HepG2 (cell line): ENCODE measurements around the gene C2CD2. TPM values are rescaled to one million over a fixed set of nuclear protein-coding genes. Genes with fewer than 3 reads are reported as not detected.

Source experiments
- ATAC-seq: fragments of 200-7000 bp; cut with Tn5 transposase; 3 replicates; pipeline ENCODE4 v1.9.1; 2020; ENCODE audit warnings: mild to moderate bottlenecking, moderate library complexity
- BruUV-seq: library from RNA; stranded (reverse); fragments of 400-500 nt; replicated peaks from 2 replicates; lab custom pipeline; 2021; lab: Mats Ljungman, UMichigan
- CTCF ChIA-PET: fragments of 300-600 bp; formaldehyde crosslinking; extraction: SDS; loops from one replicate; lab custom pipeline; 2021; ENCODE audit warnings: low total read pairs, inconsistent platforms, low intra/inter-chr PET ratio; lab: Yijun Ruan, JAX
- POLR2A ChIA-PET: fragments of 350-600 bp; sonication (Branson Sonifier 250); formaldehyde crosslinking; loops from one replicate; lab custom pipeline; 2020; ENCODE audit warnings: antibody characterized with exemption, inconsistent platforms; lab: Yijun Ruan, JAX
- DNase-seq: peaks from one replicate; pipeline ENCODE4 v3.0.0-alpha.2; 2015; ENCODE audit warnings: low spot score
- FAIRE-seq: peaks from 3 replicates; lab custom pipeline; 2011; peaks lifted over from hg19 to GRCh38; lab: Jason Lieb, UNC
- H2AFZ ChIP-seq: one replicate; pipeline ENCODE4 v1.6.1; 2011; ENCODE audit warnings: low read length, inconsistent platforms
- H3K27ac ChIP-seq: fragments of 300-600 bp; 3 replicates; pipeline ENCODE4 v1.8.0; 2011; ENCODE audit warnings: mixed run types, mild to moderate bottlenecking, mixed read lengths, low read length, inconsistent platforms; ENCODE audit not compliant: insufficient read depth; ENCODE audit errors: extremely low read length
- H3K27me3 ChIP-seq, 2 experiments: fragments of 200-600 bp in 1 of 2; 2 replicates in 1 of 2; 3 replicates in 1 of 2; pipeline versions ENCODE4 v1.6.0 to v1.8.0; 2011; ENCODE audit warnings: low read length in 2 of 2, mild to moderate bottlenecking in 2 of 2, moderate library complexity in 2 of 2, inconsistent platforms in 1 of 2; ENCODE audit not compliant: insufficient read depth in 2 of 2, control insufficient read depth in 1 of 2
- H3K36me3 ChIP-seq, 2 experiments: fragments of 200-600 bp in 1 of 2; replicated peaks in 1 of 2; 2 replicates in 1 of 2; 3 replicates in 1 of 2; pipeline versions ENCODE4 v1.5.1 to v1.8.0; 2011; ENCODE audit warnings: low read length in 2 of 2, inconsistent platforms in 1 of 2; ENCODE audit not compliant: insufficient read depth in 2 of 2, control insufficient read depth in 1 of 2
- H3K4me1 ChIP-seq: 2 replicates; pipeline ENCODE4 v1.5.1; 2012; ENCODE audit warnings: low read length, inconsistent platforms; ENCODE audit not compliant: insufficient read depth
- H3K4me2 ChIP-seq: 2 replicates; pipeline ENCODE4 v1.6.0; 2011; ENCODE audit warnings: low read depth, low read length, inconsistent platforms
- H3K4me3 ChIP-seq, 3 experiments: fragments of 200-600 bp in 1 of 3; sonication (generic), shearing (Covaris generic) in 1 of 3; replicated peaks in 1 of 3; 2 replicates each; pipeline ENCODE4 v1.5.1; 2011 to 2016; ENCODE audit warnings: low read length in 3 of 3, inconsistent platforms in 2 of 3, low read depth in 2 of 3, mild to moderate bottlenecking in 2 of 3, control low read depth in 1 of 3, mixed read lengths in 1 of 3; ENCODE audit not compliant: insufficient read depth in 1 of 3
- H3K79me2 ChIP-seq: one replicate; pipeline ENCODE4 v1.6.1; 2011; ENCODE audit warnings: low read length, inconsistent platforms; ENCODE audit not compliant: insufficient read depth
- H3K9ac ChIP-seq: 2 replicates; pipeline ENCODE4 v1.6.0; 2011; ENCODE audit warnings: mild to moderate bottlenecking, low read depth, low read length, inconsistent platforms; ENCODE audit not compliant: insufficient read depth
- H3K9me3 ChIP-seq: 2 replicates; pipeline ENCODE4 v1.5.1; 2012; ENCODE audit warnings: mild to moderate bottlenecking, low read length
- H4K20me1 ChIP-seq: 2 replicates; pipeline ENCODE4 v1.6.0; 2011; ENCODE audit warnings: inconsistent platforms, mild to moderate bottlenecking, low read length, moderate library complexity; ENCODE audit not compliant: insufficient read depth
- CHD4 ChIP-seq: fragments of 200-600 bp; sonication (generic); IDR thresholded peaks from 2 replicates; pipeline ENCODE4 v1.7.0; 2017; ENCODE audit warnings: mild to moderate bottlenecking, low read length, borderline replicate concordance
- CSRNP1 ChIP-seq: sonication (generic); formaldehyde crosslinking; IDR thresholded peaks from 2 replicates; pipeline ENCODE4 v1.8.1; 2023; ENCODE audit warnings: mild to moderate bottlenecking, missing genetic modification reagents
- GPBP1L1 ChIP-seq: sonication (generic); formaldehyde crosslinking; IDR thresholded peaks from 2 replicates; pipeline ENCODE4 v1.5.0; 2020; ENCODE audit warnings: mild to moderate bottlenecking, missing genetic modification reagents
- PLRG1 ChIP-seq: fragments of 450-650 bp; conservative IDR thresholded peaks from 2 replicates; pipeline ENCODE4 v1.6.1; 2016
- REL ChIP-seq: sonication (generic); formaldehyde crosslinking; conservative IDR thresholded peaks from 2 replicates; pipeline ENCODE4 v1.8.0; 2022; ENCODE audit warnings: mild to moderate bottlenecking, missing genetic modification reagents, moderate library complexity
- ZKSCAN5 ChIP-seq: sonication (generic); formaldehyde crosslinking; IDR thresholded peaks from 2 replicates; pipeline ENCODE4 v1.5.1; 2020; ENCODE audit warnings: mild to moderate bottlenecking, missing genetic modification reagents
- ZNF143 ChIP-seq: sonication (generic); formaldehyde crosslinking; IDR thresholded peaks from 2 replicates; pipeline ENCODE4 v1.4.0; 2020; ENCODE audit warnings: missing genetic modification reagents
- ZNF264 ChIP-seq: sonication (generic); formaldehyde crosslinking; IDR thresholded peaks from 2 replicates; pipeline ENCODE4 v1.4.0; 2020; ENCODE audit warnings: missing genetic modification reagents
- ZNF33A ChIP-seq: sonication (generic); formaldehyde crosslinking; IDR thresholded peaks from 2 replicates; pipeline ENCODE4 v1.5.1; 2020; ENCODE audit warnings: missing genetic modification reagents, mild to moderate bottlenecking, moderate library complexity, borderline replicate concordance
- ZNF552 ChIP-seq: sonication (generic); formaldehyde crosslinking; IDR thresholded peaks from 2 replicates; pipeline ENCODE4 v1.9.0; 2022; ENCODE audit warnings: missing genetic modification reagents, mild to moderate bottlenecking, borderline replicate concordance
- ZNF788 ChIP-seq: sonication (generic); formaldehyde crosslinking; IDR thresholded peaks from 2 replicates; pipeline ENCODE4 v1.5.0; 2020; ENCODE audit warnings: mild to moderate bottlenecking, missing genetic modification reagents, borderline replicate concordance
- ZNF790 ChIP-seq: sonication (generic); formaldehyde crosslinking; IDR thresholded peaks from 2 replicates; pipeline ENCODE4 v1.8.0; 2022; ENCODE audit warnings: missing genetic modification reagents, mild to moderate bottlenecking, borderline replicate concordance
- ZSCAN22 ChIP-seq: sonication (generic); formaldehyde crosslinking; IDR thresholded peaks from 2 replicates; pipeline ENCODE4 v1.4.0; 2020; ENCODE audit warnings: mild to moderate bottlenecking, missing genetic modification reagents
- ZSCAN29 ChIP-seq: sonication (generic); formaldehyde crosslinking; conservative IDR thresholded peaks from 2 replicates; pipeline ENCODE4 v1.4.0; 2020; ENCODE audit warnings: mild to moderate bottlenecking, missing genetic modification reagents
- WGBS: methylation state at CpG from one replicate; pipeline ENCODE4 v1.1.6; 2017; ENCODE audit warnings: low lambda C conversion rate; 5-methylcytosine and 5-hydroxymethylcytosine counted together
- in situ Hi-C: cut with HindIII; loops from 2 replicates; pipeline ENCODE4 v1.10.0; 2017; ENCODE audit warnings: low pct_unique_long_range_greater_than_20kb; ENCODE audit not compliant: extremely low pct_ligation_motif_present
- intact Hi-C: fragments of 100-400 bp; cut with micrococcal nuclease; formaldehyde crosslinking; loops from one replicate; pipeline ENCODE4 v1.10.0; 2022; ENCODE audit not compliant: unreplicated experiment
- polyA plus RNA-seq, 8 experiments: library from polyadenylated mRNA; depleted of rRNA in 3 of 8; stranded (reverse) in 7 of 8; unstranded in 1 of 8; fragments of >200 nt; fragmentation: Illumina TruSeq in 4 of 8; extraction: Trizol in 4 of 8; gene quantifications; 2 replicates each; pipeline versions ENCODE4 v1.2.1 to v1.2.3, GENCODE V29; 2011 to 2016; ENCODE audit warnings: low read depth in 4 of 8, missing spikeins in 1 of 8, mixed read lengths in 1 of 8; ENCODE audit not compliant: insufficient read depth in 1 of 8
- total RNA-seq, 5 experiments: library from RNA; depleted of rRNA; stranded (reverse); fragments of >200 nt; fragmentation: Illumina TruSeq; extraction: Trizol; gene quantifications; 2 replicates each; pipeline ENCODE4 v1.2.3, GENCODE V29; 2016; ENCODE audit warnings: low read depth in 1 of 5
- TF ChIP-seq, protein P1 (sequence below): IDR thresholded peaks from 2 replicates; pipeline ENCODE4 v1.6.1; 2012; ENCODE audit warnings: inconsistent platforms

C2CD2 gene
- total and polyA plus RNA-seq, 2 of the 13 experiments (the other 11 are each of a cell fraction or from before 2014, with no cell fraction given), result 12.5 to 19.7 TPM

- 93% methylated on average over 12 of the region's 15 CpGs for WGBS
- no peak overlapping the region for H3K9ac ChIP-seq
- ChIA-PET CTCF (no interaction called here), POLR2A (no interaction called here)
- H3K4me3 ChIP-seq, result no peak overlapping the region
- no peaks in the 10 kb centered on the region for H3K27me3 ChIP-seq
- TF ChIP-seq ZNF33A (CRISPR knock-in tag) (no peak), CHD4 (no peak)
- TF ChIP-seq, all 625 proteins: peak for 0
- intact Hi-C loops, result no loop called here
- Histone ChIP-seq H3K27ac (no peak overlapping the region), H3K4me1 (peaks cover 8% of the 10 kb centered on the region; the same call in 1 of the 2 replicates), H3K9me3 (no peaks in the 10 kb centered on the region), H3K79me2 (peaks cover 4% of the 10 kb centered on the region), H3K36me3 (no peaks in the 10 kb centered on the region), H4K20me1 (no peaks in the 10 kb centered on the region), H3K4me2 (no peak overlapping the region), H2AFZ (no peak overlapping the region)
- in situ Hi-C loops, result no loop called here
- no peak for FAIRE-seq
- no peak for DNase-seq
- ATAC-seq, result no peak
- no TSS peak for BruUV-seq
Observed at GRCh38 chr21:41865002-41865777, 88.6 kb downstream of the C2CD2 start.

GRCh38 chr21:41864311-41865001, 89.4 kb downstream of the C2CD2 start:
- Histone ChIP-seq H3K27ac (no peak overlapping the region), H2AFZ (no peak overlapping the region), H3K4me3 (no peak overlapping the region), H3K4me2 (no peak overlapping the region), H3K79me2 (peaks cover 4% of the 10 kb centered on the region), H3K27me3 (no peaks in the 10 kb centered on the region), H3K36me3 (peaks cover 0 to 4% of the 10 kb centered on the region in 2 experiments; a peak in 1 of 5 replicates), H3K9me3 (no peaks in the 10 kb centered on the region), H4K20me1 (no peaks in the 10 kb centered on the region), H3K9ac (no peak overlapping the region), H3K4me1 (peaks cover 8% of the 10 kb centered on the region; the same call in 1 of the 2 replicates)
- no TSS peak for BruUV-seq
- 95% methylated on average over 10 of the region's 10 CpGs for WGBS
- FAIRE-seq, result no peak
- CTCF ChIA-PET, result no interaction called here
- intact Hi-C loops, result no loop called here
- POLR2A ChIA-PET, result no interaction called here
- no peak for DNase-seq
- in situ Hi-C loops, result no loop called here
- ATAC-seq, result no peak
- TF ChIP-seq ZKSCAN5 (CRISPR knock-in tag), result no peak
- no peak for TF ChIP-seq ZNF552 (CRISPR knock-in tag)
- no peak for TF ChIP-seq ZNF790 (CRISPR knock-in tag)
- TF ChIP-seq, protein P1, sequence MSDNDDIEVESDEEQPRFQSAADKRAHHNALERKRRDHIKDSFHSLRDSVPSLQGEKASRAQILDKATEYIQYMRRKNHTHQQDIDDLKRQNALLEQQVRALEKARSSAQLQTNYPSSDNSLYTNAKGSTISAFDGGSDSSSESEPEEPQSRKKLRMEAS, result no peak
- TF ChIP-seq ZSCAN29 (CRISPR knock-in tag), result no peak
- TF ChIP-seq ZNF264 (CRISPR knock-in tag), result no peak
- TF ChIP-seq ZNF788 (CRISPR knock-in tag), result no peak
- TF ChIP-seq CSRNP1 (CRISPR knock-in tag), result no peak
- no peak for TF ChIP-seq GPBP1L1 (CRISPR knock-in tag)
- no peak for TF ChIP-seq REL (CRISPR knock-in tag)
- no peak for TF ChIP-seq ZNF143
- no peak for TF ChIP-seq ZSCAN22 (CRISPR knock-in tag)
- no peak for TF ChIP-seq PLRG1
